Activated CD8-positive, alpha-beta memory T cell treated with anti-CD3 and anti-CD28 coated beads, Interleukin-2, amount 50 U/mL, for 4 hours (primary cell): Measurements from ENCODE around the gene HCN2.

Experiments
- DNase-seq: peaks from one replicate; pipeline ENCODE4 v3.0.0-alpha.2; 2020

HCN2 gene

GRCh38 chr19:589693-590395 lies at the start of gene HCN2:
Gene HCN2, plus strand, starts transcription at chr19:589881. Its CDS starts 65 bp downstream, at chr19:589946.
- DNase-seq, result no peak

DNA sequence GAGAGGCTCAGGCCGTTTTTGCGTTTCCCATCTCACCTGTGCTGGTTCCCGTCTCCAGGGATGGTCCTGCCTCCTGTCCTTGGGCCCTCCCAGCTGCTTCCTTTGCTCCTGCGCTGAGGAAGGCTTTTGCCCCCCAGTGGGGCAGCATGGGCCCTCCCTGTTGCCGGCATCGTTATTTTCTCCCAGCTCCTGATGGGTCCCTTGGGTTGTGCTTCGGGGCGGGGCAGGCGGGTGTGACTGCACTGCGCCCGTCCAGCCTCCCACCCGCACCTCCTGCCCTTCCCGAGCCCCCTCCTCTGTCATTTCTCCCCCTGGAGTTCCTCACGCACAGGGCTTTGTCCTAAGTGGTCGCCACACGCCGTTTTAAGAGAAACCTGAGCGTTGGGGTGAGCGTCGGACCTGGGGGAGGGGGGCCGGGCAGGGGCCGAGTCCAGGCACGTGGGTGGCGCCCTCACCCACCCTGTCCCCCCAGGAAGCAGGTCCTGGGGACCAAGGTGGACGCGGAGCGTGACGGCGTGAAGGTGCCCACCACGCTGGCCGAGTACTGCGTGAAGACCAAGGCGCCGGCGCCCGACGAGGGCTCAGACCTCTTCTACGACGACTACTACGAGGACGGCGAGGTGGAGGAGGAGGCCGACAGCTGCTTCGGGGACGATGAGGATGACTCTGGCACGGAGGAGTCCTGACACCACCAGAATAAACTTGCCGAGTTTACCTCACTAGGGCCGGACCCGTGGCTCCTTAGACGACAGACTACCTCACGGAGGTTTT lies 48.6 kb upstream of the HCN2 start:
- DNase-seq, result no peak

- DNase-seq, result no peak
These were observed 48.0 kb upstream of the HCN2 start for GRCh38 chr19:541699-542098.

GRCh38 chr19:542173-542866 lies 47.4 kb upstream of the HCN2 start:
- no peak for DNase-seq

DNA sequence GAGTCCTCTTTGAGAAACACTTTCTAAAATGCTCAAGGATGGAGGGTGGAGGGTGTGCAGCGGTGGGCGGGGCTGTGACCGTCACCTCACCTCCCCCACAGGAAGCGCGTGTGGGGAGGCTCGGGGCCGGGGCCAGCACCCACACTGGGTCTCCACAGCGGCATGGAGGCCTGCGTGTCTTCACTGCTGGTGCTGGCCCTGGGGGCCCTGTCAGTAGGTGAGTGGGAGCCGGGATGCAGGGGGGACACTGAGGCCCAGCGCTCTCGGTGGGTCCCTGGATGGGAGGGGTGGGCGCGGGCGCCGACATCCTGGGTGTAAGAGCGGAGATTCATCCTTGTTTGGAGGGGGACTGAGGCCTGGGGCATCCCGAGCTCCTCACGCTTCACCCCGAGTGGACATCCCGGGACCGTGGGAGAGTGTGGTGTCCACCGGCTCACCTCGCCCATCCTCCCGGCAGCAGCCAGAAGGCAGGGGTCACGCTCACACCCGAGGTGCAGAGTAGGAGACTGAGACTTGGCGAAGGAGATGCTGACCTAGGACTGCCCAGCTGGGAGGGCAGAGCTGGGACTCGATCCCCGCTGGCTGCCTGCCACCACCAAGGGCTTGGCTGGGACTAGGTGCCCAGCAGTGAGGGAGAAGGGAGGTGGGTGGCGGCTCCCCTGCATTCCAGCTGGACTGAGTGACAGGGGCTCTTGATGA lies 45.6 kb upstream of the HCN2 start, which contains the start of gene GZMM:
Gene GZMM, plus strand, starts transcription at position 144 of the 699 bp plus-strand sequence. Its CDS starts 19 bp downstream, at position 163.
- peak; percentile 77 for DNase-seq

- no peak for DNase-seq
These were observed 42.6 kb upstream of the HCN2 start for GRCh38 chr19:547117-547516.

DNA sequence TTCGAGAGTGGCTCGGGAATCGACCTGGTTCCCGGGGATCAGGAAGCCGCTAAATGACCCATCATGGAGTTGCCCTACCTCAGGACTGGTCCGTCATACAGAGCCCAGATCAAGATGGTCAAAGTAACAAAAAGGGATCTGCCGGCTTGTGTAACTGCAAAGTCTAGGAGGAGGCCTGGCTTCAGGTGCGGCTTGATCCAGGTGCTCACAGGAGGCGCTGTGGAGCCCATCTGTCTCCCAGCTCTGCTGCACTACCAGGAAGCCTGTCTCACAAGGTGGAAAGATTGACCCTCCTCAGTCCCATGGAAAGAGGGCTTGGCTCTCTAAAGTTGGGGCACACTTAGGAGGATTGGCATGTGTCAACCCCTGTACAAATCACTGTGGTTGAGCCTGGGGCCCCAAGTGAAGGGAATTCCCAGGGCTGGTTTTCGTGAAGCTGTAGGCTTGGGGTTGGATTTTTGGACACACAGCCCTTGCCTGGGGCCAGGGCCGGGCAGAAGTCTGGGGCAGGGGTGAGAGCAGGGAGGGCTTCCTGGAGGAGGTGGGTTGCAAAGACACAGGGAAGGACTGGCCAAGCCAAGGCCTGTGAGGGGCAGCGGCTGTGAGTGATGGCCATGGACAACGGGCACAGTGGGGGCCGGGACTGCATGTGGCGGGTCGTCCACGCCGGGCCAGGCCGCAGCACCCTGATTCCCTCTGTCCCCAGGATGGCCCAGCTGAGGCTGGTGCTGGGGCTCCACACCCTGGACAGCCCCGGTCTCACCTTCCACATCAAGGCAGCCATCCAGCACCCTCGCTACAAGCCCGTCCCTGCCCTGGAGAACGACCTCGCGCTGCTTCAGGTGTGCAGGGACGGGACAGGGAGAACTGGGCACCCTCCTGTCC lies 41.6 kb upstream of the HCN2 start:
- DNase-seq, result no peak

DNA sequence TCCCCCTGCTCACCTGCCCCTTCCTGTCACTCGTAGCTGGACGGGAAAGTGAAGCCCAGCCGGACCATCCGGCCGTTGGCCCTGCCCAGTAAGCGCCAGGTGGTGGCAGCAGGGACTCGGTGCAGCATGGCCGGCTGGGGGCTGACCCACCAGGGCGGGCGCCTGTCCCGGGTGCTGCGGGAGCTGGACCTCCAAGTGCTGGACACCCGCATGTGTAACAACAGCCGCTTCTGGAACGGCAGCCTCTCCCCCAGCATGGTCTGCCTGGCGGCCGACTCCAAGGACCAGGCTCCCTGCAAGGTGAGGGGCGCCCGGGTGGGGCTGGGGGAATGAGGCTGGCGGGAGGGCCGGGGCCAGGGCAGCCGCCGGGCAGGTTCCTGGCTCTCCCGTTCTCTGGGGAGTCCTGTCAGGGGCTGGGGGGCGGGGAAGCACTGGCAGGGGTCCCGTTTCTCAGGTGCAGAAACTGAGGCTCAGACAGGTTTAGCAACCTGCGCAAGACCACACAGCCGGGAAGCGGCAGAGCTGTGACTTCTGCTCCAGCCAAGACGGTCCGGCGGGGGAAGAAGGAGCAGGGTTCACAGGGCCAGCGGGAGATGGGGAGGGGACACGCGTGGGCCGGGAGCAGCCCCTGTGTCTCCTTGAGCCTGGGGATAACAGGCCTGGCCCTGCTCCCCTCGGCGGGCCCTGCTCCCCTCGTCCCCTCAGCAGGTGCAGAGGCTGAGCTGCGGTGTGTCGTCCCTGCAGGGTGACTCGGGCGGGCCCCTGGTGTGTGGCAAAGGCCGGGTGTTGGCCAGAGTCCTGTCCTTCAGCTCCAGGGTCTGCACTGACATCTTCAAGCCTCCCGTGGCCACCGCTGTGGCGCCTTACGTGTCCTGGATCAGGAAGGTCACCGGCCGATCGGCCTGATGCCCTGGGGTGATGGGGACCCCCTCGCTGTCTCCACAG lies 40.5 kb upstream of the HCN2 start:
- DNase-seq, result no peak

GRCh38 chr19:554817-555216 lies 34.9 kb upstream of the HCN2 start:
- no peak for DNase-seq

GRCh38 chr19:555474-555808 lies 34.2 kb upstream of the HCN2 start:
- DNase-seq, result no peak

- DNase-seq, result no peak
These were observed 32.9 kb upstream of the HCN2 start for GRCh38 chr19:556611-557382.

- no peak for DNase-seq
These were observed 30.8 kb upstream of the HCN2 start for GRCh38 chr19:558770-559439.

DNA sequence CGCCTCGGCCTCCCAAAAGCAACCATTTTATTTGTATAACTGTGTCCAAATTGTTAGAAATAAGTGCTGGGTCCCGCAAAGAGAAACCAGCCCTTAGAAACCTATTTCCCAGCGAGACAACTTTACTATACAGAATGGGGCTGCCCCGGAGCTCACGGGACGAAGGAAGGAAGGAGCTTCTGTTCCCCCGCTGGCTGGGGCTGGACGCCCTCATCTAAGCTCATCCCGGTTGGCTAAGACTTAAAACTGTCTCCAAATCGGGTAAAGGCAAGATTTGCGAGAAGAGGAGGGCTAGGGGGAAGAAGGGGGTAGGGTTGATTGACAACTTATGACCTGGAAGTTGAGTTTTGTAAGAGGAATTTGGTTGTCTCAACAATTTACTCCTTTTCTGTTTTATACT lies 29.6 kb upstream of the HCN2 start:
- no peak for DNase-seq

DNA sequence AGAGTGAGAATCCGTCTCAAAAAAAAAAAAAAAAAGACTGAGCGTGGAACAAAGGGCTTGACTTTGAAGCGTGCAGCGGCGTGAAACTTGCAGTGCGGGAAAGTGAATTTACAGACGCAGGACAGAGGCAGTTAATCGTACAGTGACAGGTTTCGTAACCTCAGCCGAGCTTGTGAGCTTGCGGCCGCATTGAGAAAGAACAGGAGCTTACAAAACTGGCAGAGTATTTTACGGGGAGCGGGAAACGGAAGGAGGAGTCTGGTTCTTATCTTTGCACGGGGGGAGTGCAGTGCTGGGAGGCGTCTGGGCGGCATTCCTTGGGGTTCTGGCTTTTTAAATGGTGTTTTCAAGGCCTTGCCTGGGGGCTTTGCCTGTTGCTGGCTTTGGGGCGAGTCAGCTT lies 23.3 kb upstream of the HCN2 start:
- no peak for DNase-seq

DNA sequence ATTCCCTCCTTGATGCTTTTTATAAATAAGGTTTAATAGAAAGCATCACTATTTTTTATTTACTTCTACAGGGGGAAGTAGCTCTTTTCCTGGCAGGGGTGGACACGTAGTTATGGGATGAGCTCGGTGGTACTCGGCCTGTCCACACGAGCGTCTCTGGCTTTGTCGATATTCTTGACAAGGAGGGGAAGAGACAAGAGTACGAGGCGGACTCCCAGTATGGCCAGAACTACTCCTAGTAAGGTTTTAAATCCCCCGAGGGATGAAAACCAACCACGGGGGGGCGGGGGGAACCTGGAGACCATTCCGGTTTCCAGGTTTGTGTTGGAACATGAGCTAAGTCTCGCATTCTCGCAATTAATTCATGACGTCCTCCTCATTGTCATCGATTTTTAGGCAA lies 22.8 kb upstream of the HCN2 start:
- no peak for DNase-seq

DNA sequence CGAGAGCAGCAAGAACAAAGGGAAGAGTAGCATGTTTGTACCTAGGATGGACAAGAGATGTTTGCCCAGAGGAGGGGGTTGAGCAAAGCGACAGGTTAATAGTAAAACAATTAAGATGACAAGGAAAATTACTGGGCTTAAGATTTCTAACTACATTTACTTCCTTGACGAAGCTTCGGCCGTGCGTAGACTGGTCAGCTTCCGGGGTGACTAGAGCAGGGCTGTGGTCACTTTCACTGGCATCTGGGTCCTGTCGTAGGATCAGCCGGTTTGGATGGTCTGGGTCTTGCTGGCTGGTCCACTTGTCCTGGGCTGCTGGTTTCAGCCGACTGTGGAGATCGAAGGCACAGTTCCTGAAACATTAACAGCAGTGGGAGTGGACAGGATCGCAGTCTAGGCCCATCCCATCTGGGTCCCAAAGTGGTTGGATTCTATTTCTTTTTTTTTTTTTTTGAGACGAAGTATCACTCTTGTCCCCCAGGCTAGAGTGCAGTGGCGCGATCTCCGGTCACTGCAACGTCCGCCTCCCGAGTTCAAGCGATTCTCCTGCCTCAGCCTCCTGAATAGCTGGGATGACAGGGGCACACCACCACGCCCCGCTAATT lies 22.3 kb upstream of the HCN2 start:
- DNase-seq, result no peak

GRCh38 chr19:570251-570686 lies 19.4 kb upstream of the HCN2 start:
- DNase-seq, result no peak

- DNase-seq, result peak; percentile 40
These were observed 18.6 kb upstream of the HCN2 start for GRCh38 chr19:570937-571565.

DNA sequence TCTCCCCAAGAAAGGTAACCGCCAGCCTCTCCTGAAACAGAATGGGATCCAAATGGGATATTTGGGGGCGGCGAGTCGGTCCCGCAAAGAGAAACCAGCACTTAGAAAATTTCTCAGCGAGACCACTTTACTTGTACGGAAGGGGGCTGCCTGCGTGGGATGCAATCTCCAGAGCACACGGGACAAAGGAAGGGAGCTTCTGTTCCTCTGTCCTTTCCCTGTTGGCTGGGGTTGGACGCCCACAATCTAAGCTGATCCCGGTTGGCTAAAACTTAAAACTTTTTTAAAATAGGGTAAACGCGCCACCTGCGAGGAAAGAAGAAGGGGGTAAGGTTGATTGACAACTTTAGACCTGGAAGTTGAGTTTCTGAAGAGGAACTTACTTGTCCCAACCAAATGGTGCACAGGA lies 18.1 kb upstream of the HCN2 start:
- DNase-seq, result no peak
